PC-3 (cell line): ENCODE measurements around the gene KHDC1. TPM values are rescaled to one million over a fixed set of nuclear protein-coding genes. Genes with fewer than 3 reads are reported as not detected.
A peak's percentile ranks its signal among the peaks of the same experiment; 100 is the strongest.
"Not testable (repeated sequence)": the region's sequence is repeated elsewhere in the genome, so short reads cannot be mapped to it uniquely, and the experiment has no call there.

Experiments
- ATAC-seq: fragments of 200-7000 bp; cut with Tn5 transposase; 2 replicates; pipeline ENCODE4 v1.9.1; 2020; ENCODE audit warnings: mild to moderate bottlenecking, moderate library complexity
- Bru-seq: library from RNA; stranded (reverse); fragments of 400-500 nt; gene quantifications from one replicate; lab custom pipeline; 2021; lab: Mats Ljungman, UMichigan
- BruChase-seq, 2 experiments: library from RNA; stranded (reverse); fragments of 400-500 nt; gene quantifications; one replicate each; lab custom pipeline; 2021; lab: Mats Ljungman, UMichigan
- BruUV-seq: library from RNA; stranded (reverse); fragments of 400-500 nt; replicated peaks from 2 replicates; lab custom pipeline; 2021; lab: Mats Ljungman, UMichigan
- CTCF ChIA-PET: fragments of 300-600 bp; sonication (Branson Sonifier 250); formaldehyde crosslinking; loops from one replicate; lab custom pipeline; 2022; ENCODE audit warnings: antibody characterized with exemption; lab: Charles Lee
- POLR2A ChIA-PET: fragments of 300-600 bp; sonication (Branson Sonifier 250); formaldehyde crosslinking; loops from one replicate; lab custom pipeline; 2022; ENCODE audit warnings: antibody characterized with exemption; ENCODE audit not compliant: unreplicated experiment; lab: Charles Lee
- DNase-seq: peaks from one replicate; pipeline ENCODE4 v3.0.0-alpha.2; 2015
- H2AFZ ChIP-seq: fragments of 300-600 bp; sonication (generic); 2 replicates; pipeline ENCODE4 v1.6.0; 2016; ENCODE audit warnings: antibody characterized with exemption, low read length
- H3F3A ChIP-seq: fragments of 300-600 bp; sonication (generic); one replicate; pipeline ENCODE4 v1.6.0; 2017; ENCODE audit warnings: antibody characterized with exemption, low read length, control low read depth, mild to moderate bottlenecking; ENCODE audit not compliant: unreplicated experiment
- H3K27ac ChIP-seq: fragments of 300-600 bp; sonication (generic); 2 replicates; pipeline ENCODE4 v1.5.1; 2016; ENCODE audit warnings: mild to moderate bottlenecking, low read length
- H3K27me3 ChIP-seq: fragments of 300-600 bp; sonication (generic); 2 replicates; pipeline ENCODE4 v1.6.1; 2016; ENCODE audit warnings: low read length, mixed read lengths
- H3K36me3 ChIP-seq: fragments of 300-600 bp; sonication (generic); 2 replicates; pipeline ENCODE4 v1.6.1; 2016; ENCODE audit warnings: low read depth, mixed run types, low read length, mixed read lengths
- H3K4me1 ChIP-seq: fragments of 300-600 bp; sonication (generic); 2 replicates; pipeline ENCODE4 v1.5.1; 2016; ENCODE audit warnings: low read length; ENCODE audit not compliant: insufficient read depth
- H3K4me2 ChIP-seq: fragments of 300-600 bp; sonication (generic); 2 replicates; pipeline ENCODE4 v1.6.0; 2016; ENCODE audit warnings: low read length
- H3K4me3 ChIP-seq: fragments of 300-600 bp; sonication (generic); 2 replicates; pipeline ENCODE4 v1.5.1; 2016; ENCODE audit warnings: mild to moderate bottlenecking, low read length, mixed read lengths
- H3K79me2 ChIP-seq: fragments of 300-600 bp; sonication (generic); 2 replicates; pipeline ENCODE4 v1.6.1; 2017; ENCODE audit warnings: low read length, mixed read lengths
- H3K9ac ChIP-seq: fragments of 300-600 bp; sonication (generic); 2 replicates; pipeline ENCODE4 v1.6.0; 2016; ENCODE audit warnings: mild to moderate bottlenecking, low read length
- H3K9me2 ChIP-seq: fragments of 300-600 bp; sonication (generic); replicated peaks from 2 replicates; pipeline ENCODE4 v1.6.1; 2016; ENCODE audit warnings: mixed run types, low read length, mixed read lengths
- H3K9me3 ChIP-seq: fragments of 300-600 bp; sonication (generic); 2 replicates; pipeline ENCODE4 v1.6.1; 2016; ENCODE audit warnings: low read length, mixed read lengths
- H4K20me1 ChIP-seq: fragments of 300-600 bp; sonication (generic); 2 replicates; pipeline ENCODE4 v1.6.1; 2016; ENCODE audit warnings: low read length, mixed read lengths
- EZH2 ChIP-seq: fragments of 300-600 bp; sonication (generic); IDR thresholded peaks from one replicate; pipeline ENCODE4 v1.6.1; 2017; ENCODE audit warnings: antibody characterized with exemption, mild to moderate bottlenecking, low read length; ENCODE audit not compliant: unreplicated experiment
- EZH2phosphoT487 ChIP-seq: fragments of 300-600 bp; sonication (generic); IDR thresholded peaks from 2 replicates; pipeline ENCODE4 v1.6.1; 2018; ENCODE audit warnings: mild to moderate bottlenecking, antibody characterized with exemption, low read length, borderline replicate concordance
- intact Hi-C: fragments of 100-400 bp; cut with micrococcal nuclease; formaldehyde crosslinking; loops from 2 replicates; pipeline ENCODE4 v1.9.0; 2023
- long read RNA-seq: library from polyadenylated mRNA; unstranded; transcript quantifications from one replicate; pipeline ENCODE4 v2.0.0, GENCODE V29; 2021; ENCODE audit not compliant: unreplicated experiment
- total RNA-seq: library from RNA; depleted of rRNA; stranded (reverse); fragments of >200 nt; gene quantifications from 2 replicates; pipeline ENCODE4 v1.2.3, GENCODE V29; 2014; rRNA removed
- TF ChIP-seq, protein P1 (sequence below): fragments of 300-600 bp; sonication (generic); conservative IDR thresholded peaks from 2 replicates; pipeline ENCODE4 v1.5.1; 2017; ENCODE audit warnings: antibody characterized with exemption, low read depth, mild to moderate bottlenecking, low read length

Gene KHDC1, protein sequence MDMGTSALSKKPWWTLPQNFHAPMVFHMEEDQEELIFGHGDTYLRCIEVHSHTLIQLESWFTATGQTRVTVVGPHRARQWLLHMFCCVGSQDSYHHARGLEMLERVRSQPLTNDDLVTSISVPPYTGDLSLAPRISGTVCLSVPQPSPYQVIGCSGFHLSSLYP
- total RNA-seq = 5.1 and 7.9 TPM in 2 replicates
- percentile 71 among the genes with signal in this experiment for Bru-seq, nascent RNA
- BruChase-seq, experiment 1, labeled RNA remaining after a 6-hour chase = percentile 64 among the genes with signal in this experiment
- percentile 67 among the genes with signal in this experiment for BruChase-seq, experiment 2, labeled RNA remaining after a 2-hour chase
- long read RNA-seq, transcript KHDC1-205 (3 exons, 2,053 nt) = major isoform, 7 of 33 reads
- long read RNA-seq, partial matches to known transcripts = 0 of 33 reads
- long read RNA-seq, other reads (novel, unspliced or antisense) = 25 of 33 reads

DNA sequence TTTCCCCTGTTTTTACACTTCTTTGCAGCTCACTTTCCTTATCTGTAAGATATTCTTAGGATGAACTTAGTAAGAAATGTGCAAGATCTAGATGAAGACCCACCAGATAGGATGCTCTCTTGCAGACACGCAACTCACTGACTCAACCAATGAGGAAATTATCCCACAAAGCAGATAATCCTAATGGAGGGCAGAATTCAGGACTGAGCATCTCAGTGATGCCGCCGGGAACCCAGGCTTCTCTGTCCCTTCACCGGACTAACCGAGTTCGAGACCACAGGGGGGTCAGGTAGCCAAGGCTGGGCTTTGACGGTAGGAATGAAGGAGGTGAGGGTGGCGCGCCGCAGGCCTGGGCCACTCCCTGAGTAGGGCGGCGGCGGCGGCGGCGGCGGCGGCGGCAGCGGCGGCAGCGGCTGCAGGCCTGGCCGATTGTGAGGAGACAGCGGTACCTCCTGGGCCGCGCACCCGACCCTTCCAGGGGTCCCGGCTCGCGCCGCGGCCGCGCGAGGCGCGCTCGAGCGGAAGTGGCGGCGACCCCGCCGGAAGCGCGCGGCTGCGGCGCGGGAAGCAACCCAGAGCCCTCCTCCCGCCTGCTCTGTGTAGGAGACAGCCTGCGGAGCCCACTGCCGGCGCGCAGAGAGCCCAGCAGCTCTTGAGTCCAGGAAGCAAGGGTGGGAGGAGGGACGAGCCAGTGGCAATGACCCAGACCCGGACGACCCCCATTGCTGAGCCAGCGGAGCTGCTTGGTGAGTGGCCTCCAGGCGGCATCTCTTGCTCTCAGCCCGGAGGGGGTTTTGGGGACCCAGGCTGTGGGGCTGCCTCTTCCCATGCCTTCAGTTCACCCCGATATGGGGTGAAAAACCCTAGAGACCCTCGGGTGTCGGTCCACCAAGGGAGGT lies at the start of gene KHDC1:
TSS of gene KHDC1 (minus strand) at position 526 of the 899 bp plus-strand sequence. CDS start 20,679 bp downstream, outside the sequence.
- Histone ChIP-seq H3K4me2 (peak within 1 kb of the TSS; percentile 97), H3K4me1 (peaks cover 24% of the 10 kb centered on the region)

DNA sequence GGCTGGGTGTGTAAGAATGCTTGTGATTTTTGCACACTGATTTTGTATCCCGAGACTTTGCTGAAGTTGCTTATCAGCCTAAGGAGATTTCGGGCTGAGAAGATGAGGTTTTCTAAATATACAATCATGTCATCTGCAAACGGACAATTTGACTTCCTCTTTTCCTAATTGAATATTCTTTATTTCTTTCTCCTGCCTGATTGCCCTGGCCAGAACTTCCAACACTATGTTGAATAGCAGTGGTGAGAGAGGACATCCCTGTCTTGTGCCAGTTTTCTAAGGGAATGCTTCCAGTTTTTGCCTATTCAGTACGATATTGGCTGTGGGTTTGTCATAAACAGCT lies 47.5 kb upstream of the KHDC1 start:
- Histone ChIP-seq H3K4me2 (peak overlapping the region; percentile 85), H2AFZ (peak overlapping the region; percentile 98), H3K4me3 (peak overlapping the region; percentile 82), H3K79me2 (peaks cover 43% of the 10 kb centered on the region), H3K9ac (peak overlapping the region; percentile 88)
- H3K9me2 ChIP-seq, H3K4me1 ChIP-seq, H3K27ac ChIP-seq, DNase-seq, H3F3A ChIP-seq, POLR2A ChIA-PET, H3K9me3 ChIP-seq, H3K27me3 ChIP-seq, H3K36me3 ChIP-seq, CTCF ChIA-PET, ATAC-seq, intact Hi-C loops, H4K20me1 ChIP-seq: not testable (repeated sequence)
- BruUV-seq = TSS peak; percentile 27

More for the DNA sequence above, at the start of gene KHDC1:
- Histone ChIP-seq H3K79me2 (no peaks in the 10 kb centered on the region), H3K4me3 (peak within 1 kb of the TSS; percentile 72), H3K9me2 (no peaks in the 10 kb centered on the region), H3K9ac (peak within 1 kb of the TSS; percentile 64), H3K36me3 (no peaks in the 10 kb centered on the region), H3K9me3 (no peaks in the 10 kb centered on the region), H3K27ac (no peak within 1 kb of the TSS), H3F3A (peaks cover 3% of the 10 kb centered on the region), H4K20me1 (no peaks in the 10 kb centered on the region), H2AFZ (peak within 1 kb of the TSS; percentile 89), H3K27me3 (no peaks in the 10 kb centered on the region)
- DNase-seq (peak; percentile 13), ATAC-seq (peak; percentile 78)
- POLR2A ChIA-PET = no interaction called here
- no TSS peak for BruUV-seq
- CTCF ChIA-PET = no interaction called here
- TF ChIP-seq EZH2phosphoT487 = no peak
- TF ChIP-seq EZH2 = no peak
- TF ChIP-seq, protein P1, sequence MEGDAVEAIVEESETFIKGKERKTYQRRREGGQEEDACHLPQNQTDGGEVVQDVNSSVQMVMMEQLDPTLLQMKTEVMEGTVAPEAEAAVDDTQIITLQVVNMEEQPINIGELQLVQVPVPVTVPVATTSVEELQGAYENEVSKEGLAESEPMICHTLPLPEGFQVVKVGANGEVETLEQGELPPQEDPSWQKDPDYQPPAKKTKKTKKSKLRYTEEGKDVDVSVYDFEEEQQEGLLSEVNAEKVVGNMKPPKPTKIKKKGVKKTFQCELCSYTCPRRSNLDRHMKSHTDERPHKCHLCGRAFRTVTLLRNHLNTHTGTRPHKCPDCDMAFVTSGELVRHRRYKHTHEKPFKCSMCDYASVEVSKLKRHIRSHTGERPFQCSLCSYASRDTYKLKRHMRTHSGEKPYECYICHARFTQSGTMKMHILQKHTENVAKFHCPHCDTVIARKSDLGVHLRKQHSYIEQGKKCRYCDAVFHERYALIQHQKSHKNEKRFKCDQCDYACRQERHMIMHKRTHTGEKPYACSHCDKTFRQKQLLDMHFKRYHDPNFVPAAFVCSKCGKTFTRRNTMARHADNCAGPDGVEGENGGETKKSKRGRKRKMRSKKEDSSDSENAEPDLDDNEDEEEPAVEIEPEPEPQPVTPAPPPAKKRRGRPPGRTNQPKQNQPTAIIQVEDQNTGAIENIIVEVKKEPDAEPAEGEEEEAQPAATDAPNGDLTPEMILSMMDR = no peak
- intact Hi-C loops = no loop called here

DNA sequence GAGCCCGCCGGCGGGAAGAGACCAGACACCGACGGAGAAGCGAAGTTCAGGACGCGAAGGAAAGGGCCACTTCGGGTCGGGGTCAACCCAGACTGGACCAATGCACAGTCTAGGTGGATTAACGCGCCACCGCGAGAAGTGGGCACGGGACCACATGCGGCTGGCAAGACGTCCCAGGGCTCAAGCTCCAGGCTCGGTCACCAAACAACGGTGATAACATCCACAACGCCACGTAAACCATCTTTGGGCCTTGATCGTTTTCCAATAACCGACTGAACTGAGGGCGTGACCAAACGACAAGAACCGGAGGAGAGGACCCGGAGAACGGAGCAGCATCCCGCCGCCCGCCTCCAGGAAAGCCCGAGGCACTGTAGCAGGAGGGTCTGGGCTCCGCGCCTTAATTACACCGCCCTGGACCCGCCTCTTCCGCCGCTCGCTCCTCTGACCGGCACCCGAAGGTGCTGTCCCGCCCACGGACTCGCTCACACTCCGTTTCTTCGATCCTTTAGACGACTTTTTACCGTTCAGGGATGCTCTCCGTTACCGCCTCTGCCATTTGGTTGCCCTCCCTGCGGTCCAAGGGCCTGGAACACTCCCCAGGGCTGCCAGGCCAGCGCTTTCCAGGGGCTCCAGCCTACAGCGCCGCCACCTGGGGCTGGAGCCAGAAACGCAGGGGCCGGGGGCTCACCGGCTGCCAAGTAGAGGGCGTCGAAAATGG lies 46.9 kb upstream of the KHDC1 start:
- intact Hi-C loops = no loop called here
- no peaks in the 10 kb centered on the region for H3K9me2 ChIP-seq
- no peaks in the 10 kb centered on the region for H3K9me3 ChIP-seq

More for the DNA sequence above, 46.9 kb upstream of the KHDC1 start:
- TF ChIP-seq, protein P1 = peak; percentile 71
- TF ChIP-seq EZH2 = no peak
- peak overlapping the region; percentile 85 for H3K4me2 ChIP-seq
- H2AFZ ChIP-seq = peak overlapping the region; percentile 98
- no peaks in the 10 kb centered on the region for H3K27me3 ChIP-seq
- POLR2A ChIA-PET = no interaction called here
- peak overlapping the region; percentile 82 for H3K4me3 ChIP-seq
- ATAC-seq (peak; percentile 83), DNase-seq (peak; percentile 59)
- no TSS peak for BruUV-seq
- CTCF ChIA-PET = interaction anchor here (1.1 to 1.2 kb wide), 2 partner anchors 19 to 24 kb away, joined by 3 to 6 read pairs; no protein-coding TSS in a partner anchor
- no peaks in the 10 kb centered on the region for H3K36me3 ChIP-seq
- H3K27ac ChIP-seq = peak overlapping the region; percentile 66
- no peaks in the 10 kb centered on the region for H3F3A ChIP-seq
- peaks cover 48% of the 10 kb centered on the region for H3K79me2 ChIP-seq
- peaks cover 6% of the 10 kb centered on the region; the same call in 1 of the 2 replicates for H3K4me1 ChIP-seq
- H3K9ac ChIP-seq = peak overlapping the region; percentile 88
- H4K20me1 ChIP-seq = peaks cover 5% of the 10 kb centered on the region; the same call in 1 of the 2 replicates
